ENCODE results near the gene FNTB.

- TF ChIP-seq CTCF (IDR thresholded peaks at IDR 0.05; ENCODE audit: insufficient read depth, low read length) (no peak), POLR2AphosphoS5 (IDR thresholded peaks at IDR 0.05; ENCODE audit: low read depth) (no peak), GABPA (IDR thresholded peaks at IDR 0.05; ENCODE audit: low read depth) (no peak), REST (IDR thresholded peaks at IDR 0.05; ENCODE audit: insufficient replicate concordance, low read depth) (no peak)
These were observed 116.6 kb downstream of the FNTB start for GRCh38 chr14:65103150-65103760.

All from HL-60 (cell line).